Stimulated activated CD4-positive, alpha-beta T cell treated with anti-CD3 and anti-CD28 coated beads, Interleukin-12 subunit alpha, Interleukin-12 subunit beta, amount 100 ng/mL, for 48 hours (primary cell): ENCODE results near the gene MRPS27.

ENCODE experiments used
- DNase-seq, 3 donors: peaks; one replicate each; pipeline ENCODE4 v3.0.0-alpha.2; 2020; ENCODE audit warnings: low read depth in 2 of 3, low spot score in 1 of 3

The MRPS27 gene

GRCh38 chr5:72319976-72320752 lies at the start of gene MRPS27, which contains the start of gene PTCD2:
Gene MRPS27, minus strand, starts transcription at chr5:72320240. Its CDS starts 19 bp downstream, at chr5:72320221.
Gene PTCD2, plus strand, starts transcription at chr5:72320373. Its CDS starts 10 bp downstream, at chr5:72320383.
- DNase-seq = peak; percentile 90 to 92 (median 92)

GRCh38 chr5:72369711-72370110 lies 49.7 kb upstream of the MRPS27 start:
- no peak for DNase-seq

- DNase-seq = no peak
These were observed 49.3 kb upstream of the MRPS27 start for GRCh38 chr5:72369301-72369700.

- DNase-seq = no peak
These were observed 48.2 kb upstream of the MRPS27 start for GRCh38 chr5:72368271-72368670.

GRCh38 chr5:72366324-72366976 lies 46.4 kb upstream of the MRPS27 start:
- peak in 1 of 3 donors; percentile 8 for DNase-seq

GRCh38 chr5:72364951-72365350 lies 44.9 kb upstream of the MRPS27 start:
- DNase-seq = no peak

- no peak for DNase-seq
These were observed 44.1 kb upstream of the MRPS27 start for GRCh38 chr5:72364171-72364570.

- no peak for DNase-seq
These were observed 43.2 kb upstream of the MRPS27 start for GRCh38 chr5:72363166-72363802.

GRCh38 chr5:72359886-72360285 lies 39.8 kb upstream of the MRPS27 start:
- no peak for DNase-seq

- no peak for DNase-seq
These were observed 38.9 kb upstream of the MRPS27 start for GRCh38 chr5:72358925-72359324.

GRCh38 chr5:72356361-72356760 lies 36.3 kb upstream of the MRPS27 start:
- DNase-seq = no peak

- no peak for DNase-seq
These were observed 35.8 kb upstream of the MRPS27 start for GRCh38 chr5:72355706-72356299.

- DNase-seq = no peak
These were observed 33.0 kb upstream of the MRPS27 start for GRCh38 chr5:72353046-72353445.

GRCh38 chr5:72352616-72353015 lies 32.6 kb upstream of the MRPS27 start:
- no peak for DNase-seq

- no peak for DNase-seq
These were observed 31.3 kb upstream of the MRPS27 start for GRCh38 chr5:72351376-72351775.

- DNase-seq = peak in 1 of 3 donors; percentile 20
These were observed 27.8 kb upstream of the MRPS27 start for GRCh38 chr5:72347801-72348308.

GRCh38 chr5:72346398-72346797 lies 26.4 kb upstream of the MRPS27 start:
- DNase-seq = no peak

GRCh38 chr5:72338689-72339209 lies 18.7 kb upstream of the MRPS27 start:
- no peak for DNase-seq

- no peak for DNase-seq
These were observed 17.1 kb upstream of the MRPS27 start for GRCh38 chr5:72337159-72337558.

GRCh38 chr5:72330712-72331111 lies 10.7 kb upstream of the MRPS27 start:
- no peak for DNase-seq

GRCh38 chr5:72328172-72328571 lies 8.1 kb upstream of the MRPS27 start:
- no peak for DNase-seq
